IPS-18a (cell line): Measurements from ENCODE around the gene EEF1AKMT3.

Experiments used
- H3K27ac ChIP-seq: one replicate; pipeline ENCODE4 v1.5.1; 2013; ENCODE audit warnings: low read length
- H3K27me3 ChIP-seq: one replicate; pipeline ENCODE4 v1.6.1; 2013; ENCODE audit warnings: mild to moderate bottlenecking, low read length; ENCODE audit not compliant: control insufficient read depth, insufficient read depth
- H3K36me3 ChIP-seq: one replicate; pipeline ENCODE4 v1.6.1; 2013; ENCODE audit warnings: low read depth, low read length; ENCODE audit not compliant: control insufficient read depth
- H3K4me1 ChIP-seq: one replicate; pipeline ENCODE4 v1.6.1; 2013; ENCODE audit warnings: low read depth, low read length; ENCODE audit not compliant: control insufficient read depth
- H3K4me3 ChIP-seq: one replicate; pipeline ENCODE4 v1.5.1; 2013; ENCODE audit warnings: low read length
- H3K9ac ChIP-seq: one replicate; pipeline ENCODE4 v1.6.1; 2013; ENCODE audit warnings: mild to moderate bottlenecking, low read length, moderate library complexity
- H3K9me3 ChIP-seq: one replicate; pipeline ENCODE4 v1.6.1; 2013; ENCODE audit warnings: low read depth, low read length; ENCODE audit not compliant: control insufficient read depth

Gene EEF1AKMT3

DNA sequence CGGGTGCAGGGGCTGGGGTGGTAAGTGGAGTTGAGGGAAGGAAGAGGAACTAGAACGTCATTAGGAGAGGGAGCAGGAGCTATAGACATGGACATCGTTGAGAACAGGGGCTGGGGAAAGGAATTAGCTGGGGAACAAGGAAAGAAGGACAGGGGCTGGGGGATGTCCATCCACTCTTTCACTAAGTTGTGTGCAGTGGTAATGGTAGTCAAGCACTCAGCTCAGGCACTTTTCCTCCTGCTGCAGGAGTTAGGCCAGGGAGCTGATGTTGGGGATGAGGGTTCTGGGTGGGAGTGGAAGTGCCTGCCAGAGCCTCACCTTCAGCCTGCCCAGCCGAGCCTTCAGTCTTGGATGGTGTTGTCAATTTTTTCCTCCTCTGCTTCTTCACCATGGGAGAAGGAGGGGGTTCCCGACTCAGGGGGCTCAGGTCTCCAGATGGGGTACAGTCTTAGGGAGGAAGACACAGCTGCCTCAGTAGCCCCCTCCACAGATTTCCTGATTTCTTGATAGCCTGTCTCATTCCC, 43.0 kb upstream of the EEF1AKMT3 start:
- Histone ChIP-seq H3K27ac (no peak overlapping the region), H3K36me3 (no peaks in the 10 kb centered on the region), H3K4me3 (no peak overlapping the region), H3K27me3 (peaks cover 99% of the 10 kb centered on the region), H3K9ac (no peak overlapping the region), H3K4me1 (no peaks in the 10 kb centered on the region), H3K9me3 (no peaks in the 10 kb centered on the region)

DNA sequence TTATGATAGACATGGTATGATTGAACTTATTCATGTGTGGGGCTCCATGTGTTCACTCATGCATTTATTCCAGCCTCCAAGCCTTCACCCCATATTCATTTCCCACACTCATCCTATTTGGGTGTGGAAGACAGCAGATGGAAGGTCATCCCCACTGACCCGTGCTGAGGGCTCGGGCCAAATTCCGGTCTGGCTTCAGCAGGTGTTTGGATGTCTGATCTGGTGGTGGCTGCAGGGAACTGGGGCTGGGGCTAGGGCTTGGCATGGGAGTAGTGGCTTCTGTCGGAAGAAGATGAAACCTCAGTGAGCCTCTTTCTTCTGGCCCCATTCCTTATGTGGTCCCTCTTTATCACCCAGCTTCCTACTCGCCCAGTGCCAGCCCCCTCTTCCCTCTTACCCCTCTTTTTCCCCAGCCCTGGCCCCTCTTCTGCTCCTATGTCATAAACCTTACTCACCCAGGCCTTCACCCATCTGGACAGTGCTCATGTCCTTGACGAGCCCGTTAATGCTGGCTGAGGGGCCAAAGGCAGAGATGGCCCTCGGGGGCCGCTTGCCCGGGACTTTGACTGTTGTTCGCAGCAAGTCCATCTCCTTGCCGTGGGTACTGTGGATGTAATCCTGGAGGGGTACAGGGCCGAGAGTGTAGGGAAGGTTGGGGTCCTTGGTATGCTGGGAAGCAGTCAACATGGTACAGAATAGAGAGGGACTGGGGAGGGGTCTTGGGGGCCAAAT, 41.9 kb upstream of the EEF1AKMT3 start:
- Histone ChIP-seq H3K27me3 (peaks cover 99% of the 10 kb centered on the region), H3K9ac (no peak overlapping the region), H3K36me3 (no peaks in the 10 kb centered on the region), H3K9me3 (no peaks in the 10 kb centered on the region), H3K4me3 (no peak overlapping the region), H3K27ac (no peak overlapping the region), H3K4me1 (peaks cover 5% of the 10 kb centered on the region)

DNA sequence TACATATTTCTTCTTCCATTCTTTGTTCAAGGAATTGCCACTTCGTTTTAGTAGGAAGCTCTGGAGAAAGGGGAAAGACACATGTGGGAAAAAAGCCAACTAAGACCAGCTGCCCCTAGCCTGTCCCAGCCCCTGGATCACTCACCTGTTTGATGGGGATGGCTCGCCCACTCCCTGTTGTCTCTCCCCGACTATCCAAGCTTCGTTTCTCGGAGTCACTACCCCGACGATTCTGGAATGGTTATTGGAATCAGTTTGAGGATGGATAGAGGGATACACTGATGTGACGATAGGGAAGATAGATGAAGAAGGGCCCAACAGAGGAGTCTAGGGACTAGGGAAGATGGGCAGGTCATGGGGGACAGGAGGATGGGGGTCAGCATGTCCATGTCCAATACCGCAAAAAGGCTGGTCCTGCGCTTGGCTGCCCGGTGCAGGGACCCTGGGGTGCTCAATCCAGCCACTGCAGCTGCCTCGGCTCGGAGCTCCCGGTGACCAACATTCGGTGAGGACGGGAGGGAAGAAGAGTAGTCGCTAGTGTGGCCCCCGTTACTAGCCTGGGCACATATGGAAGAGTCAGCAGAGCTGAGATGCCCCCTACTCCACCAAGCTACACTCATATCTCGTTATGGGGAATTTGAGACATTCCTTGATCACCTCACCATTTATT, 40.9 kb upstream of the EEF1AKMT3 start:
- Histone ChIP-seq H3K4me1 (peaks cover 8% of the 10 kb centered on the region), H3K9me3 (no peaks in the 10 kb centered on the region), H3K27ac (no peak overlapping the region), H3K4me3 (no peak overlapping the region), H3K36me3 (no peaks in the 10 kb centered on the region), H3K9ac (no peak overlapping the region), H3K27me3 (peaks cover 100% of the 10 kb centered on the region)

- Histone ChIP-seq H3K27ac (no peak overlapping the region), H3K9me3 (no peaks in the 10 kb centered on the region), H3K4me3 (no peak overlapping the region), H3K4me1 (peaks cover 8% of the 10 kb centered on the region), H3K9ac (no peak overlapping the region), H3K36me3 (no peaks in the 10 kb centered on the region), H3K27me3 (peaks cover 100% of the 10 kb centered on the region)
Measured at GRCh38 chr12:57732270-57732669, 40.1 kb upstream of the EEF1AKMT3 start.

DNA sequence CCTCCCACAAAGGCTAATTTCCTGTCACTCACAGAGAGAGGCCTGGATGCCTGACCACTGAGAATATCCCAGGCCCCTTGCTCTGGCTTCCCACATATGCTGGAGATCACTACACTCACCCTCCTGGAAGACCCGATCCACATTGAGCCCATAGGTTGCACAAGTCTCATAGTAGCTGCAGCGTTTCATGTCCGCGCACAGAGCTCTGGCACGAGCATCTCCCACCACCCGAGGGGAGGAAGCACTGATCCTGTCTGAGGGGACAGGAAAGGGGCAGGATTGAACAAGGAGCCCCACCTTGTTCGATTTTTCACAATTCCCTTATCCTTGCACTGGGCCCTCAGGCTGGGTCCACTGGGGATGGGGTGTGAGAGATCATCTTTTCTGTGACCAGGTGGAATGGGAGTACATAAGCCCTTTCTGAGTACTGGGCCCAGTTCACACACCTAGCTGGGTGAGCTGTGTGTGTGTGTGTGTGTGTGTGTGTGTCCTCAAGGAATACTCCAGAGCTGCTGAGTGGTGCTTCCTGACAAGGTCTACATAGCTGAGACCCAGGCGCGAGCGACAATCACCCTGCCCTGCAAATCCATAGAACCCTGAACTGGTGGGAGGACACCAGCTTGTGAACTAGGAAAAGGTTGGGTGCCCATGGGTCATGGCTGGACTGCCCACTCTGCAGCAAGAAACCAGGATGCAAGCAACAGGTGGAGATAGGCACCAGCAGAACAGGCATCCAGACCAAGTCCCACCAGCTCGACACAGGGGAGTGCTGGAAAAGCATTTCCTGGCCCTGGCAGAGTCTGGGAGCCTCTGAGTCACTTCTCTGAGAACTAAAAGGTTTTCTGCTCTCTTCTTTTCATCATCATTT, 39.5 kb upstream of the EEF1AKMT3 start:
- no peak overlapping the region for H3K9ac ChIP-seq
- H3K36me3 ChIP-seq: no peaks in the 10 kb centered on the region
- no peaks in the 10 kb centered on the region for H3K9me3 ChIP-seq
- H3K4me1 ChIP-seq: peaks cover 8% of the 10 kb centered on the region
- peaks cover 100% of the 10 kb centered on the region for H3K27me3 ChIP-seq
- H3K4me3 ChIP-seq: no peak overlapping the region
- no peak overlapping the region for H3K27ac ChIP-seq

DNA sequence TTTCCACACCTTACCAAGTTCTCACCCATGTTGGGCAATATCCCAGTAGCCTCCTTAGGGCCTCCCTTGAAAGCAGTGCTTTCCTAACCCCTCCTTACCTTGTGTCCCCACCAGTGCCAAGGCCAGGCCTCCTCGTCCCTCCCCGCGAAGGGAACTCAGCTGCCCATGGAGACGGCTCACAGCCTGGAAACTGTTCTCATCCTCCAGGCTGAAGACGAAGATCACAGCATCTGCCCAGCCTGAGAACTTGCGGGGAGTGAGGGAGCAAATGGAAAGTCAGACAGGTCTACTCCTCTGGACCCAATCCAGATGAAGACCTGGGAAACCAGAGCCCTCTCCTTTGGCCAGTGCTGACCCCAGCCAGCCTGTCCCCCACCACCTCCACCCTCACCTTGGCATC, 38.5 kb upstream of the EEF1AKMT3 start:
- Histone ChIP-seq H3K4me3 (no peak overlapping the region), H3K27ac (no peak overlapping the region), H3K27me3 (peaks cover 100% of the 10 kb centered on the region), H3K36me3 (no peaks in the 10 kb centered on the region), H3K9ac (no peak overlapping the region), H3K4me1 (peaks cover 8% of the 10 kb centered on the region), H3K9me3 (no peaks in the 10 kb centered on the region)

DNA sequence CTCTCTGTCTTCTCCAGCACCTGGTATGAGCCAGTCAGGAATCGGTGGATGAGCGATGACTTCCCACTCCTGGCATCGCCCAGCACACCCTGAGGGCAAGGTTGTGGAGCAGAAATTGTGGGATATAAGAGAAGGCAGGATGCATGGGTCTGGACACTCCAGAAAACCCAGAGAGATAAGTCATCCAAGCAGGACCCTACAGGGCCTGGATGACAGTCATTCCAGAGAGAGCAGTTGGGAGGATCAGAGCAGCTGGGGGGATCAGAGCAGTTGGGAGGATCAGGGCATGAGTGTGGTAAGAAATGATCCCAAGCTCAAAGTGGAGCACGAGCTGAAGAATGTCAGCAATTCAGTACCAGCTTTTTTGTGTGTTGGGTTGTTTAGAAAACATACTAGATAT, 37.8 kb upstream of the EEF1AKMT3 start:
- Histone ChIP-seq H3K27me3 (peaks cover 100% of the 10 kb centered on the region), H3K4me1 (peaks cover 14% of the 10 kb centered on the region), H3K36me3 (no peaks in the 10 kb centered on the region), H3K27ac (no peak overlapping the region), H3K9ac (no peak overlapping the region), H3K9me3 (no peaks in the 10 kb centered on the region), H3K4me3 (no peak overlapping the region)

DNA sequence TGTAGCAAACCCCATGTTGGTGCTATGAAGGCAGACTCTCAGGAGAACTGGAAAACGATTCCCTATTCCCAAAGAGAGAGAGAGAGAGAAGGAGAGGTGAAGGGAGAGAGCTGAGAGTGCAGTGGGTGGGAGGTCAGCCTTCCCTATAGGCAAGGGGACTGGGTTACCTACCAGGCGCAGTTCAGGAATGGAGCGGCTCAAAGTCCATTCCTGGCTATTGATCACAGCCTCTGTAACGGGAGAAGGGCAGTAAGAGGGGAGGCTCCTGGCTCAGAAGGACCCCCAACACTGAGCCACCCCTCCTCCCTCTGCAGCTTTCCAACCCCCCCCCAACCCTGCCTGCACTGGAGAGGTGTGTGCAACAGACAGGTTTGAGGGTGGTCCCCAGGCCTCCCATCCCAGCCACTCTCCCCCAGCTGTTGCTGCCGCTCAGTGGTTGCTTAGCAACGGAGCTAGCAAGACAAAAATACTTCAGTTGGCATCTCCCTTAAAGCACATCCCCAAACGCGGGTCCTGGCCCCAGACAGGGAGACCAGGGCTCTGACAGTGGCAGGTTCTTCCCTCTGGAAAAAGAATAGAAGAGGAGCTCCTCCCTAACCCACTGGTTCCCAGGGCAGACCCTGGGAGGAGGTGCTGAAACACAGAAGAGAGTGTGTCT, 37.1 kb upstream of the EEF1AKMT3 start:
- H3K27ac ChIP-seq: no peak overlapping the region
- peaks cover 100% of the 10 kb centered on the region for H3K27me3 ChIP-seq
- H3K9ac ChIP-seq: no peak overlapping the region
- no peaks in the 10 kb centered on the region for H3K9me3 ChIP-seq
- peaks cover 16% of the 10 kb centered on the region for H3K4me1 ChIP-seq
- H3K36me3 ChIP-seq: no peaks in the 10 kb centered on the region
- H3K4me3 ChIP-seq: peak overlapping the region; percentile 54

DNA sequence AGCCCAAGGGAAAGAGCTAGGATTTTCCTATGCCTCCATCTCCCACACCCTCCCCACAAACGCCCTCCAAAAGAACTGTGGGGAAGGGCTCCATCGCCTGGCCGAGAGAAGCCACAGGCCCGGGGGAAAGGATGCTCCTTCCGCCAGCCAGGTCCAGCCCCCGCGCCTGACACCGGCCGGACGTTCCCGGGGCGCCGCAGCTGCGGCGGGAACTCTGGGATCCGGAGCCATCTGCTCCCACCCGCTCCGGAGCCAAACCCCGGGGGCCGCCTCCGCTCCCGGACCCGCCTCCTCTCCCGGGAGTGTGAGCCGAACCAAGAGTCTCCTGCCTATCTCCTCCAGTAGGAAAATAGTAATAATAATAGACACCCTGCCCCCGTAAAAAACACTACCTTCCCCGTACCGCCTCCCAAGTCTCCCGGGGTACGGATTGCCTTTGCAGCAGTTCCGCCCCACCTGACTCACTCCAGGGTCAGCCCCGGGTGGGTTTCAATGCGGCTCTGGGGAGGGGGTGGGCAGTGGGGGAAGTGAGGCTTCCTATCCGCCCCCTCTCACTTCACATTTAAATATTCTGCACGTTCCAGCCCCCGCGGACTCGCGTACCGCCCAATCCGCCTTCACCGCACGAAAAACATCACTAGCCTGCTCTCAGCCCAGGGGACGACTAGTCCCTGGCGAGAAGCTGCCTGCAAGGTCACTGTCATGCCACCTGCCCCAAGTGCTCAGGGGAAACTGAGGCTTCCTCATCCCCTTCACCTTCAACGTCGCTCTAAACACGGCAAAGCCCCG, 36.3 kb upstream of the EEF1AKMT3 start:
- peak overlapping the region; percentile 54 for H3K4me3 ChIP-seq

DNA sequence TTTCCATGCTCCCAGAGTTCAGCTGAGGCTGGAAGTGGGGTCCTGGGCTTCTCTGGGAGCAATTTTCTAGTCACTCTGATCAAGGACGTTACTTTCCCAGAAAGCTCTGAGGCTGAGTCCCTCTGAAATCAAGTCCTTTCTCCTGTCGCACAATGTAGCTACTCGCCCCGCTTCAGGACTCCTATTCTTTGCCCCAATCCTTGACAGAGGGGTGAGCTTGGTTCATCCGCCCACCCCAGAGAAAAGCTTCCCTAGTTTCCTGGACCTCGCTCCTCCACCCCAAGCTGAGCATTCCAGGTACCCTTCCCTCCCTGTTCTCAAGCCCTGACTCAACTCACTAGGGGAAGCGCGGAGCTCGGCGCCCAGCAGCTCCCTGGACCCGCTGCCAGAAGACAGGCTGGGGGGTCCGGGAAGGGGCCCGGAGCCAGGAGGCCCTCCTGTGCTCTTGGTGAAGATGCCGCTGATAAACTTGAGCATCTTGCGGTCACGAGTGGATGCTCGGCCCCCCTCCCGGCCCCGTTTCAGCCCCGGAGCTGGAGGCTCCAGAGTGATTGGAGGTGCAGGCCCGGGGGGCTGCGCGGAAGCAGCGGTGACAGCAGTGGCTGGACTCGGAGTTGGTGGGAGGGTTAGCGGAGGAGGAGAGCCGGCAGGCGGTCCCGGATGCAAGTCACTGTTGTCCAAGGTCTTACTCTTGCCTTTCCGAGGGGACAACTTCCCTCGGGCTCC, 35.5 kb upstream of the EEF1AKMT3 start:
- no peaks in the 10 kb centered on the region for H3K9me3 ChIP-seq
- H3K27me3 ChIP-seq: peaks cover 100% of the 10 kb centered on the region
- H3K27ac ChIP-seq: no peak overlapping the region
- no peaks in the 10 kb centered on the region for H3K36me3 ChIP-seq
- no peak overlapping the region for H3K9ac ChIP-seq
- H3K4me3 ChIP-seq: peak overlapping the region; percentile 54
- peaks cover 16% of the 10 kb centered on the region for H3K4me1 ChIP-seq

More for the DNA sequence above, 36.3 kb upstream of the EEF1AKMT3 start:
- H3K27ac ChIP-seq: no peak overlapping the region
- H3K4me1 ChIP-seq: peaks cover 16% of the 10 kb centered on the region
- H3K36me3 ChIP-seq: no peaks in the 10 kb centered on the region
- peak overlapping the region; percentile 16 for H3K9ac ChIP-seq
- no peaks in the 10 kb centered on the region for H3K9me3 ChIP-seq
- H3K27me3 ChIP-seq: peaks cover 100% of the 10 kb centered on the region
